Liver (tissue), 9 donors: ENCODE results near the gene C18orf32. TPM values are rescaled to one million over a fixed set of nuclear protein-coding genes. Genes with fewer than 3 reads are reported as not detected.

Source experiments
- DNase-seq: peaks from one replicate; pipeline ENCODE4 v3.0.0-alpha.2; 2017; ENCODE audit warnings: low spot score
- H3K27ac ChIP-seq, 2 donors: one replicate each; pipeline ENCODE4 v1.7.0; 2013; ENCODE audit warnings: inconsistent platforms in 2 of 2, low read length in 2 of 2, control low read depth in 1 of 2, low read depth in 1 of 2, mild to moderate bottlenecking in 1 of 2
- H3K27me3 ChIP-seq, 4 donors: one replicate each; pipeline versions ENCODE4 v1.6.1 to v1.7.0; 2013; ENCODE audit warnings: low read length in 3 of 4, inconsistent platforms in 1 of 4, mild to moderate bottlenecking in 1 of 4, moderate library complexity in 1 of 4; ENCODE audit not compliant: control insufficient read depth in 4 of 4, insufficient read depth in 4 of 4
- H3K36me3 ChIP-seq, 4 donors: one replicate each; pipeline versions ENCODE4 v1.6.1 to v1.7.0; 2013; ENCODE audit warnings: low read length in 3 of 4, mild to moderate bottlenecking in 3 of 4, low read depth in 1 of 4, moderate library complexity in 1 of 4; ENCODE audit not compliant: control insufficient read depth in 4 of 4, insufficient read depth in 3 of 4
- H3K4me1 ChIP-seq, 4 donors: one replicate each; pipeline versions ENCODE4 v1.6.1 to v1.7.0; 2013; ENCODE audit warnings: low read length in 3 of 4, mild to moderate bottlenecking in 3 of 4, moderate library complexity in 1 of 4; ENCODE audit not compliant: control insufficient read depth in 4 of 4, insufficient read depth in 4 of 4
- H3K4me3 ChIP-seq, 3 donors: one replicate each; pipeline versions ENCODE4 v1.6.1 to v1.7.0; 2013; ENCODE audit warnings: low read length in 3 of 3, control low read depth in 1 of 3, low read depth in 1 of 3, mild to moderate bottlenecking in 1 of 3
- H3K9ac ChIP-seq, 2 donors: one replicate each; pipeline ENCODE4 v1.7.0; 2013; ENCODE audit warnings: low read length in 2 of 2, mild to moderate bottlenecking in 2 of 2, moderate library complexity in 2 of 2, control low read depth in 1 of 2, low read depth in 1 of 2
- H3K9me3 ChIP-seq, 4 donors: one replicate each; pipeline versions ENCODE4 v1.6.1 to v1.7.0; 2013; ENCODE audit warnings: low read length in 3 of 4; ENCODE audit not compliant: control insufficient read depth in 4 of 4
- ATF3 ChIP-seq: IDR thresholded peaks from 2 replicates; pipeline ENCODE4 v1.6.1; 2016; ENCODE audit warnings: antibody characterized with exemption
- CTCF ChIP-seq: fragments of 150-350 bp; IDR thresholded peaks from 2 replicates; pipeline ENCODE4 v1.5.1; 2017; ENCODE audit warnings: improper control_type of control experiment, low read depth, low read length; ENCODE audit not compliant: missing input control
- EGR1 ChIP-seq, 2 donors: IDR thresholded peaks; 2 replicates each; pipeline ENCODE4 v1.6.1; 2016 to 2018; ENCODE audit warnings: antibody characterized with exemption in 2 of 2, low read depth in 2 of 2
- FOXA1 ChIP-seq: IDR thresholded peaks from 2 replicates; pipeline ENCODE4 v1.6.1; 2016; ENCODE audit warnings: antibody characterized with exemption
- FOXA2 ChIP-seq: IDR thresholded peaks from 2 replicates; pipeline ENCODE4 v1.6.1; 2016; ENCODE audit warnings: antibody characterized with exemption
- GABPA ChIP-seq, 2 donors: IDR thresholded peaks in 1 of 2; conservative IDR thresholded peaks in 1 of 2; 2 replicates each; pipeline ENCODE4 v1.6.1; 2016; ENCODE audit warnings: antibody characterized with exemption in 2 of 2, mild to moderate bottlenecking in 1 of 2, moderate library complexity in 1 of 2
- HNF4A ChIP-seq, 2 donors: conservative IDR thresholded peaks; 2 replicates each; pipeline ENCODE4 v1.6.1; 2016; ENCODE audit warnings: antibody characterized with exemption in 2 of 2, mild to moderate bottlenecking in 2 of 2
- HNF4G ChIP-seq: IDR thresholded peaks from 2 replicates; pipeline ENCODE4 v1.6.1; 2016; ENCODE audit warnings: antibody characterized with exemption
- JUND ChIP-seq, 2 donors: IDR thresholded peaks; 2 replicates each; pipeline ENCODE4 v1.6.1; 2016; ENCODE audit warnings: antibody characterized with exemption in 2 of 2
- MAX ChIP-seq: IDR thresholded peaks from 2 replicates; pipeline ENCODE4 v1.6.1; 2016; ENCODE audit warnings: antibody characterized with exemption
- NR2F2 ChIP-seq: IDR thresholded peaks from 2 replicates; pipeline ENCODE4 v1.6.1; 2016; ENCODE audit warnings: antibody characterized with exemption
- RAD21 ChIP-seq, 2 donors: IDR thresholded peaks; 2 replicates each; pipeline ENCODE4 v1.6.1; 2016; ENCODE audit warnings: antibody characterized with exemption in 2 of 2, mild to moderate bottlenecking in 2 of 2
- REST ChIP-seq: IDR thresholded peaks from 2 replicates; pipeline ENCODE4 v1.6.1; 2016; ENCODE audit warnings: antibody characterized with exemption, mild to moderate bottlenecking
- RXRA ChIP-seq, 2 donors: IDR thresholded peaks; 2 replicates each; pipeline ENCODE4 v1.6.1; 2017 to 2018; ENCODE audit warnings: antibody characterized with exemption in 2 of 2, mild to moderate bottlenecking in 1 of 2
- SP1 ChIP-seq: IDR thresholded peaks from 2 replicates; pipeline ENCODE4 v1.6.1; 2018; ENCODE audit warnings: antibody characterized with exemption, mild to moderate bottlenecking
- TAF1 ChIP-seq: conservative IDR thresholded peaks from 2 replicates; pipeline ENCODE4 v1.6.1; 2016; ENCODE audit warnings: antibody characterized with exemption, mild to moderate bottlenecking
- YY1 ChIP-seq: IDR thresholded peaks from 2 replicates; pipeline ENCODE4 v1.6.1; 2016; ENCODE audit warnings: antibody characterized with exemption, mild to moderate bottlenecking
- ZBTB33 ChIP-seq: IDR thresholded peaks from 2 replicates; pipeline ENCODE4 v1.6.1; 2016; ENCODE audit warnings: antibody characterized with exemption
- WGBS: extraction: QIAGEN DNeasy Blood & Tissue Kit; methylation state at CpG from one replicate; pipeline ENCODE4 v1.1.7; 2013; 5-methylcytosine and 5-hydroxymethylcytosine counted together
- polyA plus RNA-seq, 2 donors: library from polyadenylated mRNA; stranded (reverse) in 1 of 2; unstranded in 1 of 2; fragments of 200-250 nt in 1 of 2; fragments of >200 nt in 1 of 2; fragmentation: Nextera tagmentation in 1 of 2; extraction: Ambion mirVana in 1 of 2; gene quantifications; one replicate each; pipeline versions ENCODE4 v1.2.1 to v1.2.3, GENCODE V29; 2013 to 2015
- total RNA-seq, 2 donors: library from RNA; depleted of rRNA; stranded (reverse); fragments of >200 nt; gene quantifications; one replicate each; pipeline ENCODE4 v1.2.3, GENCODE V29; 2014
- donor health status: healthy.
- donor health status: healthy.
- donor health status: healthy.
- donor health status: healthy.
- donor health status: healthy.

C18orf32 gene
- total and polyA plus RNA-seq, 4 donors = 12.4 to 63.2 (median 29.8) TPM

- no peak for TF ChIP-seq REST
Observed at GRCh38 chr18:49492694-49493033, 5.6 kb upstream of the C18orf32 start (continued).

- TF ChIP-seq ATF3 (no peak), RXRA (IDR thresholded peaks at IDR 0.05) (peak; percentile 31 to 32), NR2F2 (no peak), FOXA1 (no peak), HNF4G (no peak), HNF4A (conservative IDR thresholded peaks at IDR 0.05) (peak; percentile 5 to 29), FOXA2 (no peak), JUND (IDR thresholded peaks at IDR 0.05) (no peak), GABPA (IDR thresholded peaks at IDR 0.05 in 1 of 2, conservative IDR thresholded peaks at IDR 0.05 in 1 of 2) (peak; percentile 42 to 83), SP1 (peak; percentile 40), EGR1 (IDR thresholded peaks at IDR 0.05; ENCODE audit: low read depth in 2 of 2) (peak in 1 of 2 donors; percentile 45), TAF1 (peak; percentile 99), ZBTB33 (peak; percentile 100), CTCF (no peak), YY1 (peak; percentile 92), MAX (peak; percentile 65), RAD21 (IDR thresholded peaks at IDR 0.05) (peak; percentile 7 to 23), REST (peak; percentile 94)
- H3K9me3 ChIP-seq = no peaks in the 10 kb centered on the region
- DNase-seq = peak; percentile 86
- peak within 1 kb of the TSS; percentile 82 to 93 for H3K27ac ChIP-seq
- H3K4me3 ChIP-seq = peak within 1 kb of the TSS; percentile 84 to 100 (median 90)
- H3K36me3 ChIP-seq = peaks cover 4 to 29% (median 25%) of the 10 kb centered on the region in 4 donors
- no peaks in the 10 kb centered on the region for H3K27me3 ChIP-seq
- peak within 1 kb of the TSS; percentile 93 to 98 for H3K9ac ChIP-seq
- under 1% methylated on average over 53 of the region's 53 CpGs for WGBS
- H3K4me1 ChIP-seq = peaks cover 0 to 18% (median 15%) of the 10 kb centered on the region in 4 donors
Observed at GRCh38 chr18:49491857-49492693, 5.0 kb upstream of the C18orf32 start, which contains the start of gene RPL17. Gene RPL17 (minus strand): TSS chr18:49492465.
